ENCODE measurements around the gene GTF3C4. TPM values are rescaled to one million over a fixed set of nuclear protein-coding genes. Genes with fewer than 3 reads are reported as not detected.

GTF3C4 gene
- total RNA-seq, 6 donors from 2014 or later, result 6.4 to 20.9 (median 14.2) TPM

DNA sequence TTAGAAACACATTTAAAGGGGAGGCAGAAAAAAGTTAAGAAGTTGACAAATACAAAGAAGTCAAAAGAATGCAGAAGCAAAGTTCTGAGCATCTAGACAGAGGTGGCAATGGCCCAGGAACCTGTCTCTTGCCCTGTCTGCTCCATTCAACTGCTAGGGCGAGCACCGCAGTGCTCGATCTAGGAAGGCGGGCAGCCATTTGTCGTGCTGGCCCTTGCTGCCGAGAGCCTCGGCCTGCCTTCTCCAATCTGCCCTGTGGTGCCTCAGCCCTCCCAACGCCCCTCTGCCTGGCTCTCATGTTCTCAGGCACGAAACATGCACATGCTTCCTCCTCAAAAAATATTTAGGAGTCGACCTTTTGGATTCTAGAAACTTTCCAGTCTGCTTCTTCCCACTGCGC is 42.7 kb upstream of the GTF3C4 start:
- Histone ChIP-seq H3K36me3 (peaks cover 15 to 77% (median 50%) of the 10 kb centered on the region in 4 donors), H3K27ac (no peak overlapping the region), H3K4me3 (no peak overlapping the region), H3K4me1 (no peaks in the 10 kb centered on the region), H3K9me3 (no peaks in the 10 kb centered on the region), H3K27me3 (no peaks in the 10 kb centered on the region)
- no peak for ATAC-seq (ENCODE audit: low FRiP score in 2 of 2)
- DNase-seq, result no peak
- TF ChIP-seq EP300 (IDR thresholded peaks at IDR 0.05) (no peak), POLR2AphosphoS5 (IDR thresholded peaks at IDR 0.05) (no peak), POLR2A (IDR thresholded peaks at IDR 0.05) (no peak)
- TF ChIP-seq, protein P1, sequence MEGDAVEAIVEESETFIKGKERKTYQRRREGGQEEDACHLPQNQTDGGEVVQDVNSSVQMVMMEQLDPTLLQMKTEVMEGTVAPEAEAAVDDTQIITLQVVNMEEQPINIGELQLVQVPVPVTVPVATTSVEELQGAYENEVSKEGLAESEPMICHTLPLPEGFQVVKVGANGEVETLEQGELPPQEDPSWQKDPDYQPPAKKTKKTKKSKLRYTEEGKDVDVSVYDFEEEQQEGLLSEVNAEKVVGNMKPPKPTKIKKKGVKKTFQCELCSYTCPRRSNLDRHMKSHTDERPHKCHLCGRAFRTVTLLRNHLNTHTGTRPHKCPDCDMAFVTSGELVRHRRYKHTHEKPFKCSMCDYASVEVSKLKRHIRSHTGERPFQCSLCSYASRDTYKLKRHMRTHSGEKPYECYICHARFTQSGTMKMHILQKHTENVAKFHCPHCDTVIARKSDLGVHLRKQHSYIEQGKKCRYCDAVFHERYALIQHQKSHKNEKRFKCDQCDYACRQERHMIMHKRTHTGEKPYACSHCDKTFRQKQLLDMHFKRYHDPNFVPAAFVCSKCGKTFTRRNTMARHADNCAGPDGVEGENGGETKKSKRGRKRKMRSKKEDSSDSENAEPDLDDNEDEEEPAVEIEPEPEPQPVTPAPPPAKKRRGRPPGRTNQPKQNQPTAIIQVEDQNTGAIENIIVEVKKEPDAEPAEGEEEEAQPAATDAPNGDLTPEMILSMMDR (IDR thresholded peaks at IDR 0.05), result no peak
- 93 to 96% methylated on average over 11 of the region's 11 CpGs for WGBS, 2 donors

DNA sequence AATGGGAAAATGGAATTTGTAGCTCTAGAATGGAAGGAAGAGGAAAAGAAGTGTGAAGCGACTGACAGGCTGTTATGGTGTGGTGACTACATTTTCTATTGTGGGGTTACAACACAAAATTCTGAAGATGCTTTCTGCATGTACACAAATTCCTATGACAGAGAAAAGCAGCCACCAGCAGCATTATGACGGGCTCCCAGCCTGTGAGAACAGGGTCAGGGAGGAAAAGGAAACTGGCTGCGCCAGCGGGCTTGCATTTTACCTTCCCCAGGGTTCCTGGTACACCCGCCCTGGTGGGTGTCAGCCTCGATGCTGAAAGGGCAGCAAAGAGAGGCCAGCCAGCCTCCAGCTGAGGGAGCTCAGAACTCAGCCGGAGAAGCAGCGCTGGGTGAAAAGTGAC is 41.5 kb upstream of the GTF3C4 start:
- no peak for DNase-seq
- Histone ChIP-seq H3K27ac (no peak overlapping the region), H3K27me3 (no peaks in the 10 kb centered on the region), H3K9me3 (no peaks in the 10 kb centered on the region), H3K36me3 (peaks cover 15 to 75% (median 50%) of the 10 kb centered on the region in 4 donors), H3K4me1 (no peaks in the 10 kb centered on the region), H3K4me3 (no peak overlapping the region)
- no peak for ATAC-seq (ENCODE audit: low FRiP score in 2 of 2)
- 92 to 93% methylated on average over 8 of the region's 8 CpGs for WGBS, 2 donors
- TF ChIP-seq POLR2AphosphoS5 (IDR thresholded peaks at IDR 0.05) (no peak), POLR2A (IDR thresholded peaks at IDR 0.05) (no peak), EP300 (IDR thresholded peaks at IDR 0.05) (no peak)
- TF ChIP-seq, protein P1 (IDR thresholded peaks at IDR 0.05), result no peak

DNA sequence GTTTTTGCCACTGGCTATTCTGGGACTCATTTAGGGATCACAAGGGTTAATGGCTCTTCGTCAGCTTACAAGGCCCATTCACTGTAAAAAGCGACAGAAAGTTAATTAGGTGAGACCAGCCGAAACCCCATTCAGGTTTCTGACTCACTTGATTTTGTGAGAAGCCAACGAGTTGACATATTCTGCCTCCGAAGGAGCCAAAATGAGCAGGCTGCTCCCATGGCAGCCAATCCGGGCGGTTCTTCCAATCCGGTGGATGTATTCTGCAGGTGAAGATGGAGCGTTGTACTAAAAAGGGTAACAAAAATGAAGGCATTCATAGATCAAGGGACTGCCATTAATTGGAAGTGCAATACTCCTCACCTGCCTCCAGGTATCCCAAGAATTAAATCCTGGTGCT is 40.1 kb upstream of the GTF3C4 start:
- no peak for TF ChIP-seq POLR2A (IDR thresholded peaks at IDR 0.05)
- TF ChIP-seq, protein P1 (IDR thresholded peaks at IDR 0.05), result no peak
- Histone ChIP-seq H3K4me3 (no peak overlapping the region), H3K27me3 (no peaks in the 10 kb centered on the region), H3K27ac (no peak overlapping the region), H3K4me1 (no peaks in the 10 kb centered on the region), H3K9me3 (no peaks in the 10 kb centered on the region), H3K36me3 (peaks cover 15 to 68% (median 42%) of the 10 kb centered on the region in 4 donors)
- DNase-seq, result no peak
- no peak for ATAC-seq (ENCODE audit: low FRiP score in 2 of 2)
- 91 to 92% methylated on average over 9 of the region's 9 CpGs for WGBS, 2 donors

DNA sequence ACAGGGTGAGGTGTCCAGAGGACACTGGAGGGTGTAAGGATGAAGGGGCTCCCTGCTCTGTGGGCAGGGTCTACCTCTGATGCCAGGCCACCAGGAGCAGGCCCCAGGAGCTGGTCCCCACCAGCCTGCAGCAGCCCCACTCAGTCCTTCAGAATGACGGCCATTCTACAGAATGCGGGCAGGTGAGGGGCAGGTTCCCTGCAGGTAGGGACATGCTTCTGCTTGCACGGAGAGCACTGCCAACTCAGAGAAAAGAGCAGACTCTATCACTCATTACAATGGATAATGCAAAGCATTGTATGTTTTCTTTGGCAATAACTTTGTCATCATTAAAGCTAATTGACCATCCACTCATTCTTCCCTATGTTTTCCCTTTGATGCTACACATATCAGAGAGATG is 39.5 kb upstream of the GTF3C4 start:
- 93 to 100% methylated on average over 2 to 3 of the region's 3 CpGs for WGBS, 2 donors
- no peak for ATAC-seq (ENCODE audit: low FRiP score in 2 of 2)
- no peak overlapping the region for H3K4me3 ChIP-seq

DNA sequence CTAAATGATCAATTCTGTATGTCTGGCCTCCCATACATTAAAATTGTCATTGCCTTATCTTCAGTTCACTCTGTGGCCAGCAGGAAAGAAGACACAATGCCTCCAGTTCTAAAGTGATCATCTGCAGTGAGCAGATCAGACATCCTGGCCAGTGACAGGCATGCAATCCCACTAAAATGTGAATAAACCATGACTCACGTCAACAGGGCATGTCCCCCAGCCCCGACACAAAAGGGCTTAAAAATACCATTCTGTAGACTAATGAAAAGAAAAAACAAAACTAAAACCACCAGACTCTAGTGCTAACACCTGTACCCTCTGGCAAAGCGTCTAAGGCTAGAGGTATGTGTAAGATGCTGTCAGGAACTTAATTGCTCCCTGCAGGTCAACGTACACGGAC is 39.0 kb upstream of the GTF3C4 start:
- 86 to 94% methylated on average over 5 of the region's 5 CpGs for WGBS, 2 donors
- peaks cover 15 to 64% (median 37%) of the 10 kb centered on the region in 4 donors for H3K36me3 ChIP-seq
- no peak for ATAC-seq (ENCODE audit: low FRiP score in 2 of 2)
- H3K4me3 ChIP-seq, result no peak overlapping the region
- no peaks in the 10 kb centered on the region for H3K9me3 ChIP-seq
- H3K4me1 ChIP-seq, result no peaks in the 10 kb centered on the region
- DNase-seq, result no peak
- no peak overlapping the region for H3K27ac ChIP-seq
- no peaks in the 10 kb centered on the region for H3K27me3 ChIP-seq
- TF ChIP-seq POLR2AphosphoS5 (IDR thresholded peaks at IDR 0.05) (no peak), POLR2A (IDR thresholded peaks at IDR 0.05) (no peak), EP300 (IDR thresholded peaks at IDR 0.05) (no peak)
- TF ChIP-seq, protein P1 (IDR thresholded peaks at IDR 0.05), result no peak

More for the DNA sequence above, 39.5 kb upstream of the GTF3C4 start:
- TF ChIP-seq POLR2A (IDR thresholded peaks at IDR 0.05) (no peak), POLR2AphosphoS5 (IDR thresholded peaks at IDR 0.05) (no peak), EP300 (IDR thresholded peaks at IDR 0.05) (no peak)
- TF ChIP-seq, protein P1 (IDR thresholded peaks at IDR 0.05), result no peak
- H3K36me3 ChIP-seq, result peaks cover 15 to 64% (median 39%) of the 10 kb centered on the region in 4 donors
- no peaks in the 10 kb centered on the region for H3K27me3 ChIP-seq
- no peaks in the 10 kb centered on the region for H3K9me3 ChIP-seq
- no peak for DNase-seq
- H3K4me1 ChIP-seq, result no peaks in the 10 kb centered on the region
- H3K27ac ChIP-seq, result no peak overlapping the region
